ENCODE measurements around the gene KRT79. TPM values are rescaled to one million over a fixed set of nuclear protein-coding genes. Genes with fewer than 3 reads are reported as not detected.

Gene KRT79
- total RNA-seq, 4 donors from 2014 or later: not detected

DNA sequence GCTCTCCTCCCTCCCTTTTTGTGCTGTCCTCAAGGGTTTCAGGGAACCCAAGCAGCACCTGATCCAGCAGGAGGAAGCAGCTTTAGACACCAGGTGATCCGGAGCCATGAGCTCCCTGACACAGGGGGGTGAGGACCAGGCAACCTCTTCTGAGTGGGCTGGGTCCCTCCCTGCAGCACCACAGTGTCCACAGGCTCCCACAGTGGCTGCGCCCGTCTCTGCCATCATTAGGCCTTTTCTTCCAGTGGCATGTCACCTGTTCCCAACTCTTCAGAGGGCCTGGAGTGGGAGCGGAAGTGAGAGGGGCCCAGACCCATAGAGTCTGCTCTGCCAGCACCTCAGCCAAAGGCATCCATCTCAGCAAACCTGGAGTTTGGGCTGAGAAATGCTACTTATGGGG is 56.5 kb downstream of the KRT79 start:
- Histone ChIP-seq H3K36me3 (no peaks in the 10 kb centered on the region), H3K4me1 (no peaks in the 10 kb centered on the region), H3K9me3 (no peaks in the 10 kb centered on the region), H3K27ac (no peak overlapping the region), H3K4me3 (no peak overlapping the region), H3K27me3 (peaks cover 41% of the 10 kb centered on the region)
- WGBS, 2 donors (ENCODE audit: low coverage in 1 of 2): no CpG with 5 or more reads among the region's 4 CpGs
- no peak for TF ChIP-seq EP300 (IDR thresholded peaks at IDR 0.05)
- no peak for TF ChIP-seq CTCF (IDR thresholded peaks at IDR 0.05)
- TF ChIP-seq POLR2A (IDR thresholded peaks at IDR 0.05): no peak
- TF ChIP-seq POLR2AphosphoS5 (IDR thresholded peaks at IDR 0.05): no peak
- no peak for ATAC-seq

GRCh38 chr12:52776913-52777395 is 57.2 kb downstream of the KRT79 start, which contains the start of gene KRT76:
KRT76 (minus strand) TSS chr12:52777345; CDS start chr12:52777291, 54 bp downstream.
- no peaks in the 10 kb centered on the region for H3K4me1 ChIP-seq
- H3K9me3 ChIP-seq: no peaks in the 10 kb centered on the region
- no peak within 1 kb of the TSS for H3K4me3 ChIP-seq
- WGBS, 2 donors (ENCODE audit: low coverage in 1 of 2): no CpG with 5 or more reads among the region's 8 CpGs
- no peaks in the 10 kb centered on the region for H3K36me3 ChIP-seq
- H3K27me3 ChIP-seq: peaks cover 35% of the 10 kb centered on the region
- ATAC-seq: no peak
- no peak for TF ChIP-seq EP300 (IDR thresholded peaks at IDR 0.05)
- H3K27ac ChIP-seq: no peak within 1 kb of the TSS

DNA sequence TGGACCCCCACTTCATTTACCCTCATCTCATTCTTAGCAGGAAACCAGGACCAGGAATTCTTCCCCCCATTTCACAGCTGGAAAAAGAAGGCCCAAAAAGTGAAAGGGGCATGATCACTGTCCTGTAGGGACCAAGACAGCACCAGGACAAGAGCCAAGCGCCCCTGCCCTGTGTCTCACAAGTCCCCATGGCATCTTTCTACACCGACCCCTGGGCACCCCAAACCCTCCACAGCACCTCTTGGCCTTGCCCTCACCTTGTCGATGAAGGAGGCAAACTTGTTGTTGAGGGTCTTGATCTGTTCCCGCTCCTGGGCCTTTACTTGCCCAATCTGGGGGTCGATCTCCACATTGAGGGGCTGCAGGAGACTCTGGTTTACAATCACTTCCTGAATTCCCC is 57.7 kb downstream of the KRT79 start:
- H3K36me3 ChIP-seq: no peaks in the 10 kb centered on the region
- WGBS, 2 donors (ENCODE audit: low coverage in 1 of 2): 100% methylated on average over 2 of the region's 5 CpGs; no CpG with 5 or more reads in 1 of the 2 donors
- no peak for ATAC-seq
- peaks cover 33% of the 10 kb centered on the region for H3K27me3 ChIP-seq
- no peaks in the 10 kb centered on the region for H3K4me1 ChIP-seq
- TF ChIP-seq CTCF (IDR thresholded peaks at IDR 0.05): no peak
- no peak for TF ChIP-seq POLR2A (IDR thresholded peaks at IDR 0.05)
- no peak for TF ChIP-seq EP300 (IDR thresholded peaks at IDR 0.05)
- TF ChIP-seq POLR2AphosphoS5 (IDR thresholded peaks at IDR 0.05): no peak
- no peaks in the 10 kb centered on the region for H3K9me3 ChIP-seq
- no peak overlapping the region for H3K4me3 ChIP-seq
- H3K27ac ChIP-seq: no peak overlapping the region

GRCh38 chr12:52774629-52775250 is 59.4 kb downstream of the KRT79 start:
- Histone ChIP-seq H3K36me3 (no peaks in the 10 kb centered on the region), H3K27me3 (peaks cover 29% of the 10 kb centered on the region), H3K4me1 (no peaks in the 10 kb centered on the region), H3K27ac (no peak overlapping the region), H3K4me3 (no peak overlapping the region), H3K9me3 (no peaks in the 10 kb centered on the region)
- TF ChIP-seq EP300 (IDR thresholded peaks at IDR 0.05) (no peak), CTCF (IDR thresholded peaks at IDR 0.05) (no peak), POLR2AphosphoS5 (IDR thresholded peaks at IDR 0.05) (no peak), POLR2A (IDR thresholded peaks at IDR 0.05) (no peak)
- WGBS, 2 donors (ENCODE audit: low coverage in 1 of 2): 80 to 100% methylated on average over 1 to 2 of the region's 8 CpGs
- ATAC-seq: no peak

DNA sequence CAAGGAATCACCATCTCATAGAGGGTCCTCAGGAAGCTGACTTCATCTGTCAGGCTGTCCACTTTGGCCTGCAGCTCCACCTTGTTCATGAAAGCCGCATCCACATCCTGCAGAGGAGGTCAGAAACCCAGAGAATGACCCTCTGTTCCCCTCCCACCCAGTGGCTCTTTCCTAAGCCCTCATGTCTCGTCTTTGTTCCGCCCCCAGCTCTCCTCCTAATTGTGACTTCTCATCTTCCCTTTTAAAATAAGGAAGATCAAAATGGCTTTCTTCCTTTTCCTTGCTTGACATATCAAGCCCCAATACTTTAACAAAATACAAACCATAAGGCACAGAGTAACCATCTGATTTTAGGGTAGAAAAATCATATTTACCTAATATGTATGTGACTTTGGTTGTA is 61.3 kb downstream of the KRT79 start:
- TF ChIP-seq POLR2A (IDR thresholded peaks at IDR 0.05) (no peak), POLR2AphosphoS5 (IDR thresholded peaks at IDR 0.05) (no peak), CTCF (IDR thresholded peaks at IDR 0.05) (no peak), EP300 (IDR thresholded peaks at IDR 0.05) (no peak)
- ATAC-seq: no peak
- 53 to 79% methylated on average over 2 to 3 of the region's 3 CpGs for WGBS, 2 donors (ENCODE audit: low coverage in 1 of 2)

More for the DNA sequence above, 61.3 kb downstream of the KRT79 start:
- no peaks in the 10 kb centered on the region for H3K4me1 ChIP-seq
- no peak overlapping the region for H3K27ac ChIP-seq
- H3K4me3 ChIP-seq: no peak overlapping the region
- H3K36me3 ChIP-seq: no peaks in the 10 kb centered on the region
- H3K27me3 ChIP-seq: peaks cover 32% of the 10 kb centered on the region
- H3K9me3 ChIP-seq: no peaks in the 10 kb centered on the region

All from gastroesophageal sphincter (tissue), 4 donors.